Spleen (tissue), 11 donors: ENCODE results near the gene GMEB2. TPM values are rescaled to one million over a fixed set of nuclear protein-coding genes. Genes with fewer than 3 reads are reported as not detected.
A peak's percentile ranks its signal among the peaks of the same experiment; 100 is the strongest.

ENCODE experiments used
- DNase-seq: peaks from one replicate; pipeline ENCODE4 v3.0.0-alpha.2; 2020
- H3K27ac ChIP-seq, 8 donors: fragments of 200-600 bp; sonication (generic) in 7 of 8; 1 replicate in 4 of 8; 2 replicates in 4 of 8; pipeline versions ENCODE4 v1.5.0 to v1.8.0; 2016 to 2021; ENCODE audit warnings: inconsistent platforms in 4 of 8, mild to moderate bottlenecking in 4 of 8, moderate library complexity in 1 of 8
- H3K27me3 ChIP-seq, 7 donors: fragments of 200-600 bp; sonication (generic) in 6 of 7; replicated peaks in 1 of 7; 1 replicate in 4 of 7; 2 replicates in 3 of 7; pipeline versions ENCODE4 v1.5.0 to v1.8.0; 2016 to 2021; ENCODE audit warnings: inconsistent platforms in 3 of 7, mild to moderate bottlenecking in 1 of 7
- H3K36me3 ChIP-seq, 6 donors: fragments of 200-600 bp; sonication (generic) in 5 of 6; 1 replicate in 4 of 6; 2 replicates in 2 of 6; pipeline versions ENCODE4 v1.5.0 to v1.8.0; 2016 to 2021; ENCODE audit warnings: inconsistent platforms in 2 of 6
- H3K4me1 ChIP-seq, 6 donors: fragments of 200-600 bp; sonication (generic) in 5 of 6; 1 replicate in 3 of 6; 2 replicates in 3 of 6; pipeline versions ENCODE4 v1.5.0 to v1.8.0; 2016 to 2021; ENCODE audit warnings: inconsistent platforms in 3 of 6
- H3K4me3 ChIP-seq, 8 donors: fragments of 200-600 bp; sonication (generic) in 7 of 8; 1 replicate in 4 of 8; 2 replicates in 4 of 8; pipeline versions ENCODE4 v1.5.0 to v1.8.0; 2016 to 2021; ENCODE audit warnings: inconsistent platforms in 4 of 8, mild to moderate bottlenecking in 4 of 8, moderate library complexity in 2 of 8
- H3K9me3 ChIP-seq, 8 donors: fragments of 200-600 bp; sonication (generic) in 7 of 8; 1 replicate in 4 of 8; 2 replicates in 4 of 8; pipeline versions ENCODE4 v1.5.0 to v1.8.0; 2016 to 2021; ENCODE audit warnings: inconsistent platforms in 4 of 8
- POLR2A ChIP-seq, 3 donors: fragments of 450-650 bp; IDR thresholded peaks; one replicate each; pipeline ENCODE4 v1.5.1; 2017; ENCODE audit warnings: antibody characterized with exemption in 3 of 3, mild to moderate bottlenecking in 1 of 3
- POLR2AphosphoS5 ChIP-seq, 3 donors: sonication (generic); formaldehyde crosslinking; IDR thresholded peaks; one replicate each; pipeline ENCODE4 v1.5.1; 2017; ENCODE audit warnings: antibody characterized with exemption in 3 of 3
- WGBS, 5 donors: extraction: QIAGEN DNeasy Blood & Tissue Kit in 3 of 5; methylation state at CpG; one replicate each; pipeline versions ENCODE4 v1.1.5 to v1.1.7; 2013 to 2018; 5-methylcytosine and 5-hydroxymethylcytosine counted together
- intact Hi-C: fragments of 100-400 bp; cut with DNase I; formaldehyde crosslinking; loops from one replicate; pipeline ENCODE4 v1.15.0; 2023; ENCODE audit warnings: low total_unique reads
- polyA plus RNA-seq, 3 donors: library from polyadenylated mRNA; stranded (reverse); fragments of 200-250 nt; gene quantifications; one replicate each; pipeline ENCODE4 v1.2.1, GENCODE V29; 2013
- total RNA-seq, 7 donors: library from RNA; depleted of rRNA in 3 of 7; stranded (reverse); fragments of >200 nt in 3 of 7; fragmentation: NEBNext Ultra II Directional in 4 of 7; extraction: Animal tissue kit (Norgen Biotek cat#: 25700) in 4 of 7; gene quantifications; one replicate each; pipeline versions ENCODE4 v1.1.0 to v1.2.1, GENCODE V29; 2016 to 2021
- TF ChIP-seq, protein P1 (sequence below), 11 experiments: fragments of 200-600 bp in 7 of 11; fragments of 450-650 bp in 4 of 11; sonication (generic) in 4 of 11; IDR thresholded peaks in 8 of 11; conservative IDR thresholded peaks in 3 of 11; 1 replicate in 7 of 11; 2 replicates in 4 of 11; pipeline versions ENCODE4 v1.4.0 to v1.8.0; 2016 to 2021; ENCODE audit warnings: antibody characterized with exemption in 11 of 11, inconsistent platforms in 4 of 11, mild to moderate bottlenecking in 1 of 11
- donor health status: healthy with polysubstance abuse.
- donor health status: DM: no; HTN: no; CAD: no; lungs with moderate emphysema.
- donor health status: DM: no; HTN: no; CAD: no.
- donor health status: Bipolar disorder and iron deficiency.
- donor health status: healthy.
- donor health status: DM: no; HTN: no; CAD: no.
- donor health status: DM: yes; HTN: yes; CAD: no.

GMEB2 gene
- total and polyA plus RNA-seq, 10 donors: 8.6 to 15.0 (median 12.5) TPM

DNA sequence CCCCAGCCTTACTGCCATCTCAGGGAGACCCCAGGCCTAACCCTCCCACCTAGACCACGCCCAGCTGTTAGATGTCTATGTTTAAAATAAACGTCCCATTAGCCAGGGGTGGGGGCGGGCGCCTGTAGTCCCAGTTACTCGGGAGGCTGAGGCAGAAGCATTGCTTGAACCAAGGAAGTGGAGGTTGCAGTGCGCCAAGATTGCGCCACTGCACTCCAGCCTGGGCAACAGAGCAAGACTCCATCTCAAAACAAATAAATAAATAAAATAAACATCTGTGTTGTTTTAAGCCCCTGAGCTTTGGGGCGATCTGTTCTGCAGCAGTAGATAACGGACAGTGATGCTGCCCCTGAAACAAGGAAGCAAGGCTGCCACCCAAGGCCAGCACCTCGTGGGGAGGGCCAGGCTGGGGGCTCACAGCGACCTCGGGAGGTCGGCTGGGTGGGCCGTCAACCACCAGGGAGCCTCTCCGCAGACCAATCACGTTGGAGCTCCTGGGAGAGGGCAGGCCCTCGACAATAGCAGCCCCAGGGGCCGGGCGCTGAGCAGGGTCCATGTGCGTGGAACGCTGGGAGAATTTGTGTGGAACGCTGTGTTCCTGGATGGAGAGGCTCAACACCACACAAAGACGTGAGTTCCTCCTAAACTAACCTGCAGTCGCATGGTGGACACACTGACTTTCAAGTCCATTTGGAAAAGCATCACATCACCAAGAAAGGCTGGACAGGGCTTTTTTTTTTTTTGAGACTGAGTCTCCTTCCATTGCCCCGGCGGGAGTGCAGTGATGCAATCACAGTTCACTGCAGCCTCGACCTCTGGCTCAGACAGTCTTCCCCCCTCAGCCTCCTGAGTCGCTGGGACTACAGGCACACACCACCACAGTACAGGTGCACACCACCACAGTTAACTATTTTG is 51.8 kb downstream of the GMEB2 start:
- peaks cover 0 to 32% (median 0%) of the 10 kb centered on the region in 7 donors for H3K27me3 ChIP-seq
- DNase-seq: peak; percentile 83
- WGBS, 5 donors: 62 to 71% (median 63%) methylated on average over 28 of the region's 28 CpGs

DNA sequence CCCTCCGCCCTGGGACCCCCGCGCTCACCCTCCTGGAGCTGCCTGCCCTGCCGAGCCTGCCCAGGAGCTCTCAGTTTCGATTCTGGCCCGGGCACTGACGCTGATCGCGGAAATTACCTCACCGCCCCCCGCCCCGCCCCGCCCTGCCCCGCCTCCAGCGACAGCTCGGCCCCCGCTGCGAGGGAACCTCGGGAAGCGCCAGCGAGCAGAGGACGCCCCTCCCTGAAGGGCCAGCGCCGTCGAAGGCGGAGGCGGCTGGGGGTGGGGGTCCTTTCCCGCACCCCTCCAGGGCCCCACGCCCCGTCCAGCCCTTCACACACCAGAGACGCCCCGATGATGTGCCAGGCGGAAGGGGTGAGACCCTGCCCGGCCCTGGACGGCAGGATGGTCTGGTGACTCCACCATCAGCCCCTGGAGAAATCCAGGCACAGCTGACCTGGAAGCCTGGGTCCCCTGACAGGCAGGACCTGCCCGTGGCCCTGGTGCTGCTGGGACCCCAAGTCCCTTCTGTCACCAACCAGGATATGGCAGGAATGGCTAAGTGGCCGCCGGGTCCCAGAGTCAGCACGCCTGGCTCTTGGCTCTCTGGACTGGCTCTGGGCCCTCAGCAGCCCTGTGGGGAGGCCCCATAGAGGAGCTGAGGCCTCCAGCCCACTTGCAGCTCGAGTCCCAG is 52.6 kb downstream of the GMEB2 start, which contains the start of gene HELZ2:
Gene HELZ2 (minus strand): TSS at position 84 of the 673 bp plus-strand sequence. CDS start 1,854 bp downstream, outside the sequence.
- intact Hi-C loops: no loop called here
- DNase-seq: peak; percentile 95
- H3K27me3 ChIP-seq: peaks cover 0 to 29% (median 0%) of the 10 kb centered on the region in 7 donors
- H3K4me3 ChIP-seq: peak within 1 kb of the TSS; percentile 57 to 86 (median 68)
- peak within 1 kb of the TSS; percentile 87 to 96 (median 92) for H3K27ac ChIP-seq
- WGBS, 5 donors: 8 to 62% (median 14%) methylated on average over 4 to 40 of the region's 40 CpGs
- TF ChIP-seq, protein P1, sequence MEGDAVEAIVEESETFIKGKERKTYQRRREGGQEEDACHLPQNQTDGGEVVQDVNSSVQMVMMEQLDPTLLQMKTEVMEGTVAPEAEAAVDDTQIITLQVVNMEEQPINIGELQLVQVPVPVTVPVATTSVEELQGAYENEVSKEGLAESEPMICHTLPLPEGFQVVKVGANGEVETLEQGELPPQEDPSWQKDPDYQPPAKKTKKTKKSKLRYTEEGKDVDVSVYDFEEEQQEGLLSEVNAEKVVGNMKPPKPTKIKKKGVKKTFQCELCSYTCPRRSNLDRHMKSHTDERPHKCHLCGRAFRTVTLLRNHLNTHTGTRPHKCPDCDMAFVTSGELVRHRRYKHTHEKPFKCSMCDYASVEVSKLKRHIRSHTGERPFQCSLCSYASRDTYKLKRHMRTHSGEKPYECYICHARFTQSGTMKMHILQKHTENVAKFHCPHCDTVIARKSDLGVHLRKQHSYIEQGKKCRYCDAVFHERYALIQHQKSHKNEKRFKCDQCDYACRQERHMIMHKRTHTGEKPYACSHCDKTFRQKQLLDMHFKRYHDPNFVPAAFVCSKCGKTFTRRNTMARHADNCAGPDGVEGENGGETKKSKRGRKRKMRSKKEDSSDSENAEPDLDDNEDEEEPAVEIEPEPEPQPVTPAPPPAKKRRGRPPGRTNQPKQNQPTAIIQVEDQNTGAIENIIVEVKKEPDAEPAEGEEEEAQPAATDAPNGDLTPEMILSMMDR (IDR thresholded peaks at IDR 0.05 in 8 of 11, conservative IDR thresholded peaks at IDR 0.05 in 3 of 11): peak in 1 of 11 experiments; percentile 7
- TF ChIP-seq POLR2AphosphoS5 (IDR thresholded peaks at IDR 0.05) (peak; percentile 84 to 93 (median 87)), POLR2A (IDR thresholded peaks at IDR 0.05) (no peak)
- H3K4me1 ChIP-seq: peaks cover 20 to 54% (median 44%) of the 10 kb centered on the region in 6 donors
- peaks cover 0 to 32% (median 12%) of the 10 kb centered on the region in 6 donors for H3K36me3 ChIP-seq
- H3K9me3 ChIP-seq: no peaks in the 10 kb centered on the region

More for the DNA sequence above, 51.8 kb downstream of the GMEB2 start:
- peaks cover 15 to 46% (median 37%) of the 10 kb centered on the region in 6 donors for H3K4me1 ChIP-seq
- H3K4me3 ChIP-seq: peak overlapping the region in 1 of 8 donors; percentile 86
- TF ChIP-seq POLR2A (IDR thresholded peaks at IDR 0.05) (no peak), POLR2AphosphoS5 (IDR thresholded peaks at IDR 0.05) (peak in 2 of 3 donors; percentile 21 to 29)
- H3K27ac ChIP-seq: peak overlapping the region; percentile 87 to 96 (median 92)
- no peaks in the 10 kb centered on the region for H3K9me3 ChIP-seq
- intact Hi-C loops: no loop called here
- peaks cover 0 to 25% (median 12%) of the 10 kb centered on the region in 6 donors for H3K36me3 ChIP-seq

- H3K36me3 ChIP-seq: peaks cover 0 to 38% (median 12%) of the 10 kb centered on the region in 6 donors
- peaks cover 0 to 23% (median 0%) of the 10 kb centered on the region in 7 donors for H3K27me3 ChIP-seq
- TF ChIP-seq POLR2A (IDR thresholded peaks at IDR 0.05) (no peak), POLR2AphosphoS5 (IDR thresholded peaks at IDR 0.05) (no peak)
- TF ChIP-seq, protein P1 (IDR thresholded peaks at IDR 0.05 in 8 of 11, conservative IDR thresholded peaks at IDR 0.05 in 3 of 11): no peak
- no peak for DNase-seq
- H3K4me3 ChIP-seq: peak overlapping the region; percentile 57 to 86 (median 68)
- H3K27ac ChIP-seq: peak overlapping the region; percentile 87 to 96 (median 92)
- peaks cover 26 to 60% (median 50%) of the 10 kb centered on the region in 6 donors for H3K4me1 ChIP-seq
- WGBS, 5 donors: 0 to 4% (median 2%) methylated on average over 10 to 24 of the region's 24 CpGs
- no peaks in the 10 kb centered on the region for H3K9me3 ChIP-seq
- intact Hi-C loops: no loop called here
These were observed 53.2 kb downstream of the GMEB2 start for GRCh38 chr20:63573647-63574131.
